Prostate gland (tissue), 2 donors: ENCODE data around the gene MYBPHL. TPM values are rescaled to one million over a fixed set of nuclear protein-coding genes. Genes with fewer than 3 reads are reported as not detected.

Source experiments
- DNase-seq: peaks from one replicate; pipeline ENCODE4 v3.0.0-alpha.2; 2019; ENCODE audit warnings: low spot score
- H3K27ac ChIP-seq, 2 donors: fragments of 200-600 bp; sonication (generic); 2 replicates each; pipeline ENCODE4 v1.5.1; 2017 to 2019
- H3K27me3 ChIP-seq: fragments of 200-600 bp; sonication (generic); replicated peaks from 2 replicates; pipeline ENCODE4 v1.5.1; 2019; ENCODE audit not compliant: insufficient read depth
- H3K36me3 ChIP-seq, 2 donors: fragments of 200-600 bp; sonication (generic); 1 replicate in 1 of 2; 2 replicates in 1 of 2; pipeline versions ENCODE4 v1.5.1 to v1.8.1; 2017 to 2019
- H3K4me1 ChIP-seq: fragments of 200-600 bp; sonication (generic); replicated peaks from 2 replicates; pipeline ENCODE4 v1.5.1; 2019
- H3K4me3 ChIP-seq, 2 donors: fragments of 200-600 bp; sonication (generic); 2 replicates each; pipeline ENCODE4 v1.5.1; 2017 to 2019
- H3K9me3 ChIP-seq: fragments of 200-600 bp; sonication (generic); 2 replicates; pipeline ENCODE4 v1.5.1; 2017
- POLR2A ChIP-seq: fragments of 450-650 bp; IDR thresholded peaks from one replicate; pipeline ENCODE4 v1.6.1; 2016; ENCODE audit warnings: antibody characterized with exemption, mild to moderate bottlenecking
- POLR2AphosphoS5 ChIP-seq: sonication (generic); formaldehyde crosslinking; IDR thresholded peaks from one replicate; pipeline ENCODE4 v1.6.1; 2017; ENCODE audit warnings: antibody characterized with exemption
- WGBS: methylation state at CpG from one replicate; pipeline ENCODE4 v1.1.5; 2018; 5-methylcytosine and 5-hydroxymethylcytosine counted together
- intact Hi-C: fragments of 100-400 bp; cut with DNase I; formaldehyde crosslinking; loops from one replicate; pipeline ENCODE4 v1.14.2; 2022
- total RNA-seq, 2 donors: library from RNA; depleted of rRNA; stranded (reverse); fragments of >200 nt; gene quantifications; one replicate each; pipeline ENCODE4 v1.1.0, GENCODE V29; 2016
- TF ChIP-seq, protein P1 (sequence below), 4 experiments: fragments of 200-600 bp in 2 of 4; fragments of 450-650 bp in 2 of 4; sonication (generic) in 2 of 4; IDR thresholded peaks; 1 replicate in 3 of 4; 2 replicates in 1 of 4; pipeline ENCODE4 v1.5.1; 2016 to 2019; ENCODE audit warnings: antibody characterized with exemption in 4 of 4, mild to moderate bottlenecking in 2 of 4, moderate library complexity in 2 of 4

Gene MYBPHL
- total RNA-seq, 2 donors from 2014 or later, result not detected

DNA sequence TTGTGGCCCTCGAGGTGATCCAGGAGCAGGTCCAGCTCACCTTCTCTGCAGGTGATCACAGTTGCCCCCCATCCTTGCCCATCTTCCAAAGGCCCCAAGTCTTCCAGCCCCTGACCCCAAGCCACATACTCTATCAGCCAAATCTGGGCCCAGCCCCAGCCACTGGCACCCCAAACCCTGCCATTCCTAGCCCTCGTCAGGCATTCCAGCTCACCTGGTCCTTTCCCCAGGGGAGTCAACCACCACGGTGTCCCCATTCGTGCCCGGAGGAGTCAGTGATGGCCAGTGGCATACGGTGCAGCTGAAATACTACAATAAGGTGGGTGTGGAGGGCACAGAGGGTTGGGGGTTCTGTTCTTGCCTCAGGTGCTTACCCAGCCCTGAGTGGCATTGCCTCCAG, 45.2 kb downstream of the MYBPHL start:
- no peaks in the 10 kb centered on the region for H3K36me3 ChIP-seq
- no peak for DNase-seq
- TF ChIP-seq POLR2AphosphoS5, result no peak
- no peak for TF ChIP-seq POLR2A
- H3K4me1 ChIP-seq, result no peaks in the 10 kb centered on the region
- H3K9me3 ChIP-seq, result no peaks in the 10 kb centered on the region
- H3K27ac ChIP-seq, result no peak overlapping the region
- 87% methylated on average over 6 of the region's 6 CpGs for WGBS
- no peak overlapping the region for H3K4me3 ChIP-seq
- H3K27me3 ChIP-seq, result no peaks in the 10 kb centered on the region
- intact Hi-C loops, result loop anchor here (5.0 kb wide), 1 partner anchor 141 kb away; no protein-coding TSS in a partner anchor

- Histone ChIP-seq H3K36me3 (no peaks in the 10 kb centered on the region), H3K27me3 (no peaks in the 10 kb centered on the region), H3K4me3 (no peak overlapping the region), H3K9me3 (no peaks in the 10 kb centered on the region), H3K27ac (no peak overlapping the region), H3K4me1 (no peaks in the 10 kb centered on the region)
- intact Hi-C loops, result loop anchor here (5.0 kb wide), 1 partner anchor 141 kb away; no protein-coding TSS in a partner anchor
- WGBS, result 88% methylated on average over 16 of the region's 16 CpGs
- no peak for DNase-seq
- TF ChIP-seq POLR2AphosphoS5 (no peak), POLR2A (no peak)
- TF ChIP-seq, protein P1, sequence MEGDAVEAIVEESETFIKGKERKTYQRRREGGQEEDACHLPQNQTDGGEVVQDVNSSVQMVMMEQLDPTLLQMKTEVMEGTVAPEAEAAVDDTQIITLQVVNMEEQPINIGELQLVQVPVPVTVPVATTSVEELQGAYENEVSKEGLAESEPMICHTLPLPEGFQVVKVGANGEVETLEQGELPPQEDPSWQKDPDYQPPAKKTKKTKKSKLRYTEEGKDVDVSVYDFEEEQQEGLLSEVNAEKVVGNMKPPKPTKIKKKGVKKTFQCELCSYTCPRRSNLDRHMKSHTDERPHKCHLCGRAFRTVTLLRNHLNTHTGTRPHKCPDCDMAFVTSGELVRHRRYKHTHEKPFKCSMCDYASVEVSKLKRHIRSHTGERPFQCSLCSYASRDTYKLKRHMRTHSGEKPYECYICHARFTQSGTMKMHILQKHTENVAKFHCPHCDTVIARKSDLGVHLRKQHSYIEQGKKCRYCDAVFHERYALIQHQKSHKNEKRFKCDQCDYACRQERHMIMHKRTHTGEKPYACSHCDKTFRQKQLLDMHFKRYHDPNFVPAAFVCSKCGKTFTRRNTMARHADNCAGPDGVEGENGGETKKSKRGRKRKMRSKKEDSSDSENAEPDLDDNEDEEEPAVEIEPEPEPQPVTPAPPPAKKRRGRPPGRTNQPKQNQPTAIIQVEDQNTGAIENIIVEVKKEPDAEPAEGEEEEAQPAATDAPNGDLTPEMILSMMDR (IDR thresholded peaks at IDR 0.05), result no peak
These were observed 45.8 kb downstream of the MYBPHL start for GRCh38 chr1:109261006-109261405.

DNA sequence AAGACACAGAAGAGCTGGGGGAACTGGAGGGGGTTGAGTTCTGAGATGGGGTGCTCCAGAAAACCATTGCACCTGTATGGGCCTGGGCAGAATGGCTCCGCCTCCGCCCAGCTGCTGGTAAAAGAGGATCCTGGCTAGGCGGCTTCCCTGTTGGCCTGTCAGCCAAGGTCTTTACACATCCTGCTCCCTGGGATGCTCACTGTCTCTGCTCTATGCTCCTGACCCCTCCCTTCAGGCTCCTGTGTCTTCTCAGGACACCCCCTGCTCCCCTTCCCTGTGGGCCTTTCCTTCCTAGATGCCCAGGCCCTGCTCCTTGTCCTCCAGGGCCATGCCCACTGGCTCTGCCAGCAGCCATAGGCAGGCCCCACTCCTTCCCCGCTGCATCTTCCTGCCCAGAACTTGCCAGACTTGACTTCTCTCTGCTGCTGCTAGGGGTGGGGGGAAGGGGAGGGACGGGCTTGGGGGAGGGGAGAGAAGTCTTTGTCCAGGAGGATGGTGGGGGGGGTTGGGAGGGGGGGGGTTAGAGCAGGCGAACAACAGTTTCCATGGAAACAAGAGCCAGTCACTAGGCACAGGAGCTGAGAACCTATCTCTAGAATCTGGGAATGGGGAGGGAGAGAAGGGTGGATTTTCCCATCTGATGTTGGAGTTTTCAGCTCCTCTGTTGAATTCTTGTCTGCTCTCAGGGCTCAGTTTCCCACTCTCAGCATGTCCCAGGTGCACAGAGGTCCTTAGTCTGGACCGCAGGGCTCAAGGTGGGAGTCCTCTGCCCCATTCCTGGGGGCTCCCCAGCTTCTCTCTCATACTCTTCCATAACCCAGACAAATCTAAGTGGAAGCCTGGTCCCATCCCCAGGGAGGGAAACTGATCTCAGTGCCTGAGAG, 46.9 kb downstream of the MYBPHL start:
- TF ChIP-seq POLR2A (no peak), POLR2AphosphoS5 (no peak)
- TF ChIP-seq, protein P1 (IDR thresholded peaks at IDR 0.05), result no peak
- no peak overlapping the region for H3K27ac ChIP-seq
- WGBS, result 61% methylated on average over 7 of the region's 7 CpGs
- no peaks in the 10 kb centered on the region for H3K9me3 ChIP-seq
- intact Hi-C loops, result loop anchor here (5.0 kb wide), 1 partner anchor 142 kb away; no protein-coding TSS in a partner anchor
- DNase-seq, result no peak
- no peaks in the 10 kb centered on the region for H3K4me1 ChIP-seq
- no peaks in the 10 kb centered on the region for H3K27me3 ChIP-seq
- H3K36me3 ChIP-seq, result no peaks in the 10 kb centered on the region
- H3K4me3 ChIP-seq, result no peak overlapping the region

DNA sequence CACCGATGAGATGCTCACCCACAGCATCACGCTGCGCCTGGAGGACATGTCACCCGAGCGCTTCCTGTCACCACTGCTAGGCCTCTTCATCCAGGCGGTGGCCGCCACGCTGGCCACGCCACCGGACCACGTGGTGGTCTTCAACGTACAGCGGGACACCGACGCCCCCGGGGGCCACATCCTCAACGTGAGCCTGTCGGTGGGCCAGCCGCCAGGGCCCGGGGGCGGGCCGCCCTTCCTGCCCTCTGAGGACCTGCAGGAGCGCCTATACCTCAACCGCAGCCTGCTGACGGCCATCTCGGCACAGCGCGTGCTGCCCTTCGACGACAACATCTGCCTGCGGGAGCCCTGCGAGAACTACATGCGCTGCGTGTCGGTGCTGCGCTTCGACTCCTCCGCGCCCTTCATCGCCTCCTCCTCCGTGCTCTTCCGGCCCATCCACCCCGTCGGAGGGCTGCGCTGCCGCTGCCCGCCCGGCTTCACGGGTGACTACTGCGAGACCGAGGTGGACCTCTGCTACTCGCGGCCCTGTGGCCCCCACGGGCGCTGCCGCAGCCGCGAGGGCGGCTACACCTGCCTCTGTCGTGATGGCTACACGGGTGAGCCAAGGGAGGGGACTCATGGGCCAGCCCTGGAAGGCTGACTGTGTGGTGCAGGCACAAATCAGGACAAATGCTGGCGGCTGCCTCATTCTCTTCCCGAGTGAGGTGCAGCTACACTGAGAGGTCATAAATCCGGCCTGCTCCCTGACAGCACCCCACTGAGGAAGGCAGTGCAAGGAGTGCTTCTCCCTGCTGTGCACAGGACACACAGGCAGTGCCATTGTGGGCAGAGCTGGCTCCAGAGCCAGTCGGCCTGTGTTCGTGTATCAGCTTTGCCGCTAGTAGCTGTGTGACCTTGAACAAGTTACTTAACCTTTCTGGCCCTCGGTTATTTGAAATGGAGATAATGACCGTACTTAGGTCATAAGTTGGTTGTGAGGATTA, 48.0 kb downstream of the MYBPHL start:
- Histone ChIP-seq H3K4me1 (no peaks in the 10 kb centered on the region), H3K9me3 (no peaks in the 10 kb centered on the region), H3K36me3 (no peaks in the 10 kb centered on the region), H3K27ac (no peak overlapping the region), H3K27me3 (no peaks in the 10 kb centered on the region), H3K4me3 (no peak overlapping the region)
- 89% methylated on average over 56 of the region's 69 CpGs for WGBS
- intact Hi-C loops, result no loop called here
- DNase-seq, result no peak
- TF ChIP-seq, protein P1 (IDR thresholded peaks at IDR 0.05), result no peak
- no peak for TF ChIP-seq POLR2AphosphoS5
- TF ChIP-seq POLR2A, result no peak
